Kidney glomerular epithelial cell (primary cell): ENCODE data around the gene C1QL1.

ENCODE experiments used
- DNase-seq: peaks from one replicate; lab custom pipeline; 2025; lab: John Stamatoyannopoulos, UW

The C1QL1 gene

DNA sequence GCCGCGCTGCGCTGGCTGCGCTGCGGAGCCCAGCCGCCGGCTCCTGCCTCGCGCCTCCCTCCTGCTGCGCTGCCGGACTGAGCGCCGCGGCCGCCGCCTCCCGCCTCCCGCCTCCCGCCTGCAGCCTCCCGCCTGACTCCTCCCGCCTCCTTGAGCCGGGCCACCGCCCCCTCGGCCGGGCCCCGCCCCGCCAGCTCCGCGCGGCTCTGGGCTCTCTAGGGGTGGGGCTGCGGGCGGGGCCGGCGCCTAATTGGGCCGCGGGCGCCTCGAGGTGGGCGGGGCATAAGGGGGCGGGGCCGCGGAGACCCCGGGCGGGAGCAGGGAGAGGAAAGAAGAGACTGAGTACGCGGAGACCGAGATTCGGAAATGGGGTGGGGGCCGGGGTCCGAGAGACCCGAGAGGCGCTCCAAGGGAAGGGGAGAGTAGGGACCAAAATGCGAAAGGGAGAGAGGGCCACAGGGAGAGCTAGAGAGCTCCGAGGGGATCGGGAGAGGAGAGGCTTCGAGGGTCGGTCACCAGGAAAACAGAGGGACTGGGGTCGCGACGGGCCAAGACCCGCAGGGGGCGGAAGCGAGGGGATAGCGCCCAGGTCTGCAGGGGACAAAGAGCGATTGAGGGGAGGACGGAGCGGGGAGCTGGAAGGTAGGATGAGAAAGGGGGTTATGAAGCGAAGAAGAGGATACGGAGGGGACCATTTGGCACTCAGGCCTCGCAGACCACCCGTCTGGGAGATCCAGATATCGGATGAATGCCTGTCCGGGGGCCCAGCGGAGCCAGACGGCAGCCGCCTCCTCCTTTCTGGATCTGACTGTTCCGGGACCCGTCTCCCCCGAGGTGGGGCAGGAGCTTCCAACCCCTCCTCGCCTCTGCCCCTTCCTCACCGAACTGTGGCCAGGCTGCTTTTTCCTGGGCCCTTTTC lies at the start of gene C1QL1:
TSS of gene C1QL1 (minus strand) at position 79 of the 919 bp plus-strand sequence. CDS start 255 bp downstream, outside the sequence.
- DNase-seq: peak; percentile 73

DNA sequence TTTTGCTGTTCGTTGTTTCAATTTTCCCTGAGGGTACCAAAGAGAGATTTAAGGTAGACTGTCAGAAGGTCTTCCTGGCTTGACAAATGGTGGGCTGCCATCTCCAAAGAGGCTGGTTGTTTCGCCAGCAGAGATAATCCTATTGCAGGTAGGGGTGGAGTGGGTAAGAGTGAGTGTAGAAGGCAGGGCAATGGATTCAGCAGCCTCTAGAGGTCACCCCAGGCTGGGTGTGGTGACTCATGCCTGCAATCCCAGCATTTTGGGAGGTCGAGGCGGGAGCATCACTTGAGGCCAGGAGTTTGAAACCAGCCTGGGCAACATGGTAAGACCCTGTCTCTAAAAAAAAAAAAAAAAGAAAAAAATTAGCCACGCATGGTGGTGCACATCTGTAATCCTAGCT lies 48.7 kb upstream of the C1QL1 start:
- no peak for DNase-seq

DNA sequence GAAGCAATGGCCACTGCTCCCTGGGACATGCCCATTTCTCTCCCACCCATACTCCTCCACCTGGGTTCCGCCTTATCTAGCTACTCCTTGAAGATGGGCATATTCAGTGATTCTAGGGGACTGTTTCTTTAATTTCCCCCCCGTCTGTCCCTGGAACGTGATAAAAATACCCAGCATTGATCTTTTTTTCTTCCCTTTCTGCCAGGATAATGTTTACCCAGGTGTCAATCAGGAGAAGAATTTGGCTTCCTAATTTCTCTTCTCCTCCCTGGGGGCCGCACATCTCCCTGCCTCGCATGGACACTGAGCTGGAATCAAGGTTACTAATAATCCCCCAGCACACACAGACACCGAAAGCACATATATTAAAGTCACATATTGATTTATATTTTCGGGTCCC lies 48.1 kb upstream of the C1QL1 start:
- DNase-seq: no peak

DNA sequence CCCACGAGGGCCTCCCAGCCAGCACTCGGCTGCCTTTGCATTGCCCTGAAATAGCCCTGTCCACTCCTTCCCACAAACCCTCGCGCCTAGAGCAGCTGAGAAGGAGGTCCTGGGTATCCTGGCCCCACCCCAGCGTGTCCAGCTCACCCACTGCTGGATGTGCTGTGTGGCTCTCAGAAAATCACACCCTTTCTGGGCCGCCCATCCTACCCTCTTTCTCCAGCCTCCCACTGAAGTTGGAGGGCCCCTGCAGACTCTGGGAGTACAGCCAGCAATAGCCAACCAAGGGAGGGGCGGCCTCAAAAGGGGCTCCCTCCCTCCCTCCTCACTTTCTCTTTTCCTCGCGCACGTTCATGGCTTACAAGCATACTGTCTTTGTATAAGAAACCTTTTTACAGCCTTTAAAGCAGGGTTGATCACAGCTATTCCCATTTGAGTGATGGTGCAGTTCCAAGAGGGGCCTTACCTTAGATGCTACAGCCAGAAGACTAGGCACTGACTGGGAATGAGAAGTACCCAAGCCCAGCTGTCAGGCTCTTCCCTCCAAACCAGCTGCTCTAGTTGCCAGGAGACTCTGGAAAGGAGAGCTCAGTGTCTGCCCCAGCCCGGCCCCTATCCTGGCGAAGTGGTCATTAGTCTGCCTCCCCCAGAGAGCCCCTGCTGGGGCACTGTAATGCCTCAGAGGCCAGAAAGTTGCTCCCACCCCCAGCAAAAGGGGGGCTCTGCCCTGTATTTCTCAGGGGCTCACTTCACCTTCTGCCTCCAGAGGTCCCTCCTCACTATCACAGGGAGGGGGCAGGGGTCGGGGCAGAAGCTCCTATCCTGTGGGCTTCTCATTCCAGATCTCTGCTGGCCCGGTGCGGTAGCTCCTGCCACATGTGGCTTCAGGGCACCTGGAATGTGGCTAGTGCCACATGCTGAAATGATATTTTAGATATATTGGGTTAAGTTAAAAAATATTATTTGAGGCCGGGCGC lies 45.2 kb upstream of the C1QL1 start:
- DNase-seq: no peak

DNA sequence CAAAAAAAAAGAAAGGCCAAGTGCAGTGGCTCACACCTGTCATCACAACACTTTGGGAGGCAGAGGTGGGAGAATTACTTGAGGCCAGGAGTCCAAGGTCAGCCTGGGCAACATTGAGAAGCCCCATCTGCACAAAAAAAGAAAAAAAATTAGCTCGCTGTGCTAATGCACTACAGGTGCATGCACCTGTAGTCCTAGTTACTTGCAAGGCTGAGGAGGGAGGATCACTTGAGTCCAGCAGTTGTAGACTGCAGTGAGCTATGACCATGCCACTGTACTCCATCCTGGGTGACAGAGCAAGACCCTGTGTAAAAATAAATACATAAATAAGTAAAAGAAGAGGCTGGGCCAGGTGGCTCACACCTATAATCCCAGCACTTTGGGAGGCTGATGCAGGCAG lies 43.7 kb upstream of the C1QL1 start:
- no peak for DNase-seq

DNA sequence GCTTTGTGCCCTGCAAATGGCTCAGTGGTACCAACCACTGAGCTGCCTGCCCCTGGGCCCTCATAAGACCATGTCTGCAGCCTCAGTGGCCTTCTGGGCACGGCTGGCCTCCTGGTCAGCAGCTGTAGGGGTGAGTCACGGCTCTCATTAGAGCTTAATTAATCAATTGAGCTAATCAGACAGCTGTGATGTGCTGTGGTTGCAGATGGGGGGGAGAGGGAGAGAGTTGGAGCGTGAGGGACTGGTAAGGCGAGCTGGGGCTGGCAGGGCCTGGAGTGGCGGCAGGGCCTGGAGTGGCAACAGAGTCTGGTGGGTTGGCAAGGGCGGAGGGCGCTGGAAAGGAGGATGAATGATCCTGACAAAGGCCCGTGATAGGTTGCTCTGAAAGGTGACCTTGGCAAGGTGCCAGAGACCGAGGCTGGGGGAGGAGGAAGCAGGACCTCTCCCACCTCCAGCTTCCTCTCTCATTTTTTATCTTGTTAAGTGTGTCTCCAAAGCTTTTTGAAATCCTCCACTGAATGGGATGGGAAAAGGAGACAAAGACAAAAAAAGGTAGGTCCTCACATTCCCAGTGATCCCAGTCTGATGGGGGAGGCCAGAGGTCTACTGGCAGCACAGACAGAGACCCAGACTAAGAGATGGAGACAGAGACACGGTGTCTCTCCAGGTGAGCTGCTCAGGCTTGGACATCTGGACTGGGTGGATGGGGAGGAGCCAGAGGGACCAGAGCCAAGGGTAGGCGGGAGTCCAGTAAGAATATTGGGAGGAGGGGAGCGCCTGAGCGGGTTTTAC lies 41.8 kb upstream of the C1QL1 start:
- DNase-seq: no peak

DNA sequence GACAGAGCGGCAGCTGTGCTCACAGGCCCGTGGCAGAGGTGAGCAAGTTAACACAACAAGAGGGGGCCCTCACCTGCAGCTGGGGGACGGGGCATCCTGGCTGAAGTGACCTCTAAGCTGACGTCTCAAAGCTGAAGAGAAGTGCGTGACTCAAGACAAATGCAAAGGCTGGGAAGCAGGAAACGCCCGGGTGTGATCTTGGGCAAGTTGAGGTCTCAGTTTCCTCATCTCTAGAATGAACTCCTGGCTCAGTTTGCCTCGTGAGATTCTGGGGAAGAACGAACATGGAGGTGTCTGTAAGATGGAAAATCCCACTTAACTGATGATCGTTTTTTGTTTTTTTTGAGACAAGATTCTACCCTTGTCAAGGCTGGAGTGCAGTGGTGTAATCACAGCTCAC lies 40.1 kb upstream of the C1QL1 start:
- no peak for DNase-seq

DNA sequence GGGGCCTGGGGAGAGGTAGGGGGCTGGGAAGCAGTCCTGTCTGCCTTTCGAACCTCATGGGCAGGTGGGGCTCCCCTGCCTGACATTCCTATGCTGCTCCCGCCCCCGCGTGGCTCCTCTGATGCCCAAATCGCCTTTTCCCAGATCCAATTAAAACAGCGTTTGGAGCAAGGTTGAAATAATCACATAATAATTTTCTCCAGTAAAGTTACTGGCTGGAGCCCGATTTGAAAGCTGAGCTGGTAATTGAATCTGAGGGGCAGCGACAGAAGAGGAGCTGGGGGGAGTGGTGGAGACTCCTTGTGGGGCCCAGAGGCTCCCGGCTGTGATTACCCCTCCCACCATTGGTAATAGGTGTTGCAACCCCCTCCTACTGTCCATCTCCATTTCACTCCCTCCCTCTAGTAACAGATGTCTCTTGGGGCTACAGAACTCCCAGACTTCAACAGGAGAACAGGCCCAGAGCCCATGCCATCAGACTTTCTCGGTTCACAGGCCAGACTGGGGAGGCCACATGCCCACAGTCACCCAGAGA lies 38.9 kb upstream of the C1QL1 start:
- no peak for DNase-seq

DNA sequence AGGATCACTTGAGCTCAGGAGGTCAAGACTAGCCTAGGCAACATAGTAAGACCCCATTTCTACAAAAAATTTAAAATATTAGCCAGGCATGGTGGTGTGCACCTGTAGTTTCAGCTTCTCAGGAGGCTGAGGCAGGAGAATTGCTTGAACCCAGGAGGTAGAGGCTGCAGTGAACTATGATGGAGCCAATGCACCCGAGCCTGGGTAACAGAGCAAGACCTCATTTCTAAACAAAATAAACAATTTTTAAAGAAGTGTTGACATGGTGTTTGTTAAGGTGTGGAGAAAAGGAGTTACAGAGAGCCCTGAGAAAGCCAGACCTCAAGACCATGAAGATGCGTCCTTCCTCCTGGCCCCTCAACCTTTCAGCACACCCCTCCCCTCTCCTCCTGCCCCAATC lies 37.6 kb upstream of the C1QL1 start:
- no peak for DNase-seq

DNA sequence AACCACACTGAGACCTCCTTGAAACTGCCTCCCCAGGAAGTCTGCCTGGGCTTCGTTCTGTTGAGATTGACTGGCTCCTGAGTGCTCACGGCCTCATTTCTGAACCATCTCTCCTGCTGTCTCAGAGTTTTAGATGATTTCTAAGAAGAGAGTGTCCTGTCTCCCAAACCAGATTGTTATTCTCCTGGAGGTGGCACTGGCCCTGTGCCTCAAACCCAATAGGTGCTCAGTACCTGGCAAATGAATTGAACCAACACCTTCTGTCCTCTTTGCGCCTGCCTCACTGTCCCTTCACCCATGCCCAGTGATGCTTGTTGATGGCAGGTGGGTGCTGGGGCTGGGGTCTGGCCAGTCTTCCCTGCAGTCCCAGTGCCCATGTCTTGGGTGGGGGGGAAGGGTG lies 36.3 kb upstream of the C1QL1 start:
- DNase-seq: no peak

DNA sequence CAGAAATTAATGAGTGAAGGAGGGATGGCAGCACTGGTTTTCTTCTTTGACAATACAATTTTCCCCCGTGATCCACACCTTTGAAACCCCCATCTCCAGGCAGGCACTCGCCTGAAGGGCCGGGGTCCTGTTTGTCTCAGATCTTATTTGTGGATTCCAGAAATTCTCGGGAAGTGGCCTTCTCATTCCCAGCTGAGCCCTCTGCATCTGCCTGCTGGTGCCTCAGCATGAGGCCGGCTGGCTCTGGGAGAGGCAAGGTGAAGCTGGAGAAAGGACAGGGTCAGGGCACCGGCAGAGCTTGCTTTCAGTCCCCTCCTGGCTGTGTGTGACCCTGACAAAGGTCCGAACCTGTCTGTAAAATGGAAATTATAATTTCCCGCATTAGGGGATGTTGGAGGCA lies 35.8 kb upstream of the C1QL1 start:
- no peak for DNase-seq

DNA sequence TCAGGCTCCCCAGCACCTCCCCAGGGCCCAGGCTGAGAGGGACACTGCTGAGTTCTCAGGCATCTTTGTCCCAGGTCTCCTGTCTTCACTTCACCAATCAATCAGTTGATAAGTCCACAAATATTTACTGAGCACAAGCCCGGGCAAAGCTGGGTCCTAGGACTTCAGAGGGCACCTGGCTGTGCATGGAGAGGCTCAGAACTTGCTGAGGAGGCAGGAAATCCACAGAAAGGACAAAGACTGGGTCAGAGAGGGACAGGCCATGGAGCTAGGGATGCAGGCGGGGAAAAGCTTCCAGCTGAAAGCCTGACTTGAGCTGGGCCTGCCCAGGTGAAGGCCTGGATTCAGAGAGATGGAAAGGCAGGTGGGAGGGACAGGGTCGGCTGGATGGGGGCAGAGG lies 33.2 kb upstream of the C1QL1 start:
- no peak for DNase-seq

DNA sequence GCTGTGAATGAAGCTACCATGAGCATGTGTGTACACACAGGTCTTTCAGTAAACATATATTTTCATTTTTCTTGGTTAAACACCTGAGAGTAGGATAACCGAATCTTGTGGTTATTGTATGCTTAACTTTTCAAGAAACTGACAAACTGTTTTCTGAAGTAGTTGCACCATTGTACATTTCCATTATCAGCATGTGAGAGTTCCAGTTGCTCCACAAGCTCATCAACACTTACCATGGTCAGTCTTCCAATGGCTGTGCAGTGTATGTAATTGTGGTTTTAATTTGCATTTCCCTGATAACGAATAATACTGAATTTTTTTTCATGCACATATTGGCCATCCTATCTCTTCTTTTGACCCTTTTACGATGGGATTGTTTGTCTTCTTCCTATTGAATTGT lies 31.3 kb upstream of the C1QL1 start:
- DNase-seq: no peak

DNA sequence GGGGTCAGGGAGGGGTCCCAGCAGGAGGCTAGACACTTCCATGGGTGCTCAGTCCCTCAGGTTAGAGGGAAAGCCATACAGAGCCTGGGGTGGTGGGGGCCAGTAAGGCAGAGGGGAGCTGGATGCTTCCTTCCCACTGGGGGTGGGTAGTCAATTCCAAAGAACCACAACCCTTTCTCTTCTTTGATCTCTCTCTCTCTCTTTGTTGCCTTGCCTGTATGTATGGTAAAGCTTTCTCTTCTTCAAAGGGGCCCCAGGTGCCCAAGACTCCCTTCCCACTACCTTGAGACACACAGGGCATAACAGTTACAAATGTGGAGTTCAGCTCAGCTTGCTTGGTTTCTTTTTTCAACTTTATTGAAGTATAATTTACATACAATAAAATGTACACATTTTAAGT lies 30.5 kb upstream of the C1QL1 start:
- DNase-seq: no peak

DNA sequence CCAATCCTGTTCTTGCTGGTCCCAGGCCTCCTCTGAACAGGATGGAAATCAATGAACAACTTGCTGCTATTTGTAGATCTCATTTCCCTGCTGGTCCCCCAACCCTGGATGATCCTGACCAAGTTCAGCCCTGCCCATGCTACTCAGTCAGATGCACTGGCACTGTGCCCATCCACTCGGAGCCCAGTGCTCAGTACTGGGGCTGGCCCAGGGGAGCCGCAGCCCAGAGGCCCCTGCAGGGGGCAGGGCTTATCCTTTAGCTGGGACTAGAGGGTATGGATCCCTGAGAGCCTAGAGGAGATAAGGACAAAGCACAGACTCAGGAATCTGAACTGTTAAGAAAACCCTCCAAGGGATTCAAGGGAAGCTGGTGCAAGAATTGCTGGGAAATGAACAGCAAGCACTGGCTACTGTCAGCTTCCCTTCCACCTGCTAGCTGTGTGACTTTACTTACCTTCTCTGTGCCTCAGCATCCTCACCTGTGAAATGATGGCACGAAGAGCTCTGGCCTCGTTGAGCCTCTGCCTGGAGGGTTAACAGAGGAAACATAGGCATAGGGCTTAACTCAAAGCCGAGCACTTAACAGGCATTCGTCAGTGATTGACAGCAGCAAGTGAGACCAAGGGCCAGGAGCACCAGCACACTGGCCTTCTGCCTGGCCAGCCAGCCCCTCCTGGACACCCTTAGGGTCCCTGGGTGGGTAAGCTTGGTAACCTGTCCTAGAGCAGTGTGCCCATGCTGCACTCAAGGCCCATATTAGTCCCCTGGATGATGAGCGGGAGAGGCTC lies 29.8 kb upstream of the C1QL1 start:
- DNase-seq: no peak

DNA sequence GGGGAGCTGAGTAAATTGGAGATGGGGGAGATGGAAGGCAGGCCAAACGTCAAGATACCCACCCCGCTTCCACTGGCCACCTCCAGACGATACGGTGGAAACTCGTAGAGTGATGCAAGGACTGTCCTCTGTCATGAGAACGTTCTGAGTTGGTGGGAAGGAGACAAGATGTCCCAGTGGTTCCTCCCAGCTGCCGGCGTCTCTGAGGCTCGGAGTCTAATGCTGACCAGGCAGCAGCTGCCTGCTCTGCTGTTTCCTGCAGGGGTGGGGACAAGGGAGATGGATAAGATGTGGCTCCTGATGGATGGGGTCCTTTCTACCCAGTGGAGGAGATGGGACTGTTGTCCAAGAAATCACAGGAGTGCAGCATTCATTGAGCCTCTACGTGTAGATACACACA lies 28.2 kb upstream of the C1QL1 start:
- DNase-seq: no peak

DNA sequence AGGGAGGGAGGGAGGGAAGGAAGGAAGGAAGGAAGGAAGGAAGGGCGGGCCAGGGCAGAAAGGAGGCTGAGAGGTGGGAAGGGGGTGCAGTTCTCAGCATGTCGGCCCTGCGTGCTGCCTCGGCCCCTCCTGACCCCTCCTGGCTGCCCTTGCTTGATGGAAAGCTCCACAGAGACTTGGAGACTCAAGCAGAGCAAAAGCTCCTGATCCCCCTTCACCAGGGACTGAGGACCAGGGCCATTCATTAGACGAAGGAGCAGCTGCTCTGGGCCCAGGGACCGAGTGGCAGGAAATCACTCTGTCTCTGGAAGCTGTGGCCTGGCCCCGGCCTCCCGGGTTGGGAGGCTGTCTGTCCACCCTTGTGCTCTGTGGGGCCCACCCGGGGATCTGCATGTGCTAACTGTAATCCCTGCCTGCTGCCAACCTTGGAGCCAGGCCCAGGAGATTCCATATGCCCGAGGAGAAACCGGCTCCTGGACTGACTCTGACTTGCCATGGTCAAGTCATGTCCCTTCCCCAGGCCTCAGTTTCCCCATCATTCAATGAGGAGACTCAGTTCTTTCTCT lies 27.4 kb upstream of the C1QL1 start:
- DNase-seq: no peak

DNA sequence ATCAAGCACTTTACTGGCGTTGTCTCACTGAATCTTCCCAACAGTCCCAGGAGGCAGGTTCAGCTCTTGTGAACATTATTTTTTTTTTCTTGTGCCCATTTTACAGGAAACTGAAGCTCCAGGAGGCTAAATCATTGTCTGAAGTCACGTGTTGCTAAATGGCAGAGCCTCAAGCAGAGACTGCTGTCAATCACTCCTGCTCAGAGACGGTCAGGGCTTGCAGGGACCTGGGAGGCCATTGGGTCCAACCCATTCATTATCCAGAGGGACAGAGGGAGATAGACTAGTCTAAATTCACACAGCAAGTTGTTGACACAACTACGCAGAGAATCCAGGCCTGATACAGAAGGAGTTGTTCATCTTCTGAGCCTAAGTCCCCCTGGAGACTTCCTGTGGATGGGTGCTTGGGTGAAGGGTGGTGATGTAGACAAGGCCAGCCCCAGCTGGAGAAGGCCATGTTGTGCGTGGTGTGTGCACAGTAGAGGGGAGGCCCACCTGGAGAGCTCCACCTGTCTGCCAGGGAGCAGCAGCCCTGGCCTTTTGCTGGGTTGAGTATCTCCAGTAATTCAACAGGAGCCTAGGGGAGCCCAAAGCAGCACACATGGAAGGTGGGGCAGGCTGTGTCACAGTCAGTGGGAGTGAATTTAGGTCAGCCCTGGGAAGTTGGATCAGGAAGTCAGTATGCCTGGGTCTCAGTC lies 24.3 kb upstream of the C1QL1 start:
- DNase-seq: no peak

DNA sequence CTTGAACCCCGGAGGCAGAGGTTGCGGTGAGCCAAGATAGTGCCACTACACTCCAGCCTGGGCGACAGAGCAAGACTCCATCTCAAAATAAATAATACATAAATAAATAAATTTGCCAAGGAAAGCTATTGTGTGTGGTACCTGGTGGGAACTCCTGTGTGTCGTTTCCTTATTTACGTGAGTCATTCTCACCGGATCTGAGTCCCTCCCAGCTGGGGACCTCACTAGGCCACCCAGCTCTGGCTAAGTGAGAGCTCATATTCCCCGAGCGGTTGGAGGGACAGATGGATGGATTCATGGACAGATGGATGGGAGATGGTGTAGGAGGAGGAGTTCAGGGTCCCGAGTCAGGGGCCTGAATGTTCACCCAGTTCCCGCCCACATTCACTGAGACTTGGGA lies 22.9 kb upstream of the C1QL1 start:
- DNase-seq: no peak

DNA sequence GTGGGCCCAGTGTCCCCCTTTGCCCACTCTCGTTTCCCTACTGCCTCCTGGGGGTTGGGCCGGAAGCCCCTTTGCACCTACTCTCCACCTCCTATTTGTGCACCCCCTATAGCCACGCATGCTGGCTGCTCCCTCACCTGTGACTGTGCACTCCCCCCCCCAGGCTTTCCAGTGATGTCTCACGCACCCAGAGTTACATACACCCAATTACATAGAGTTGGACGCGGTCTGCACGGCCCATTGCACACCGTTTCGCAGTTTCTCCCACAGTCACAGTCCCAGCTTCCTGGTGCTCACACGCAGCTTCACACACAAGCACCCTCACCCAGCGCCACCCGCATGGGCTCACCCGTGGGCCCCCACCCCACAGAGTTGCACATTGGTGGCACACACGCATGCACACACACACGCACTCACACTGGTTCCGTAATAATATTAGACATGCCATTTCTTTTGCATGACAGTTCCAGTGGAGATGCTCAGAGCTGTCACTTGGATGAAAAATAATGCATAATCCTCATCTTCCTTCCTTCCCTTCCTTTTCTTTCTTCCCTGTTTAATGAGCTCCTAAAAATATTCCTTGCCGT lies 21.5 kb upstream of the C1QL1 start:
- DNase-seq: no peak
